NCI-H1436 treated with DMSO at 0.1 percent for 48 hours (cell line): ENCODE measurements around the gene FBXW10.
"Not testable (repeated sequence)": the region's sequence is repeated elsewhere in the genome, so short reads cannot be mapped to it uniquely, and the experiment has no call there.

Experiments
- DNase-seq: peaks from one replicate; lab custom pipeline; 2025; lab: John Stamatoyannopoulos, UW

The FBXW10 gene

GRCh38 chr17:18750242-18750641 is 6.4 kb downstream of the FBXW10 start:
- not testable (repeated sequence) for DNase-seq

- DNase-seq: not testable (repeated sequence)
These were observed 10.1 kb downstream of the FBXW10 start for GRCh38 chr17:18753829-18754409.

- DNase-seq: not testable (repeated sequence)
These were observed 12.1 kb downstream of the FBXW10 start for GRCh38 chr17:18755969-18756368.

GRCh38 chr17:18757368-18758044 is 13.7 kb downstream of the FBXW10 start:
- not testable (repeated sequence) for DNase-seq

GRCh38 chr17:18758344-18758743 is 14.5 kb downstream of the FBXW10 start:
- not testable (repeated sequence) for DNase-seq

- DNase-seq: not testable (repeated sequence)
These were observed 16.4 kb downstream of the FBXW10 start for GRCh38 chr17:18760221-18760620.

- not testable (repeated sequence) for DNase-seq
These were observed 26.7 kb downstream of the FBXW10 start for GRCh38 chr17:18770572-18770971.

GRCh38 chr17:18771066-18771465 is 27.2 kb downstream of the FBXW10 start:
- DNase-seq: not testable (repeated sequence)

- no peak for DNase-seq
These were observed 28.6 kb downstream of the FBXW10 start for GRCh38 chr17:18772471-18772870.

GRCh38 chr17:18780991-18781718 is 37.3 kb downstream of the FBXW10 start, which contains the start of gene TVP23B:
Gene TVP23B (plus strand): TSS chr17:18781183. CDS start chr17:18781294, 111 bp downstream.
- peak; percentile 90 for DNase-seq

- DNase-seq: not testable (repeated sequence)
These were observed 38.0 kb downstream of the FBXW10 start for GRCh38 chr17:18781805-18782204.

- DNase-seq: not testable (repeated sequence)
These were observed 42.1 kb downstream of the FBXW10 start for GRCh38 chr17:18785933-18786332.

GRCh38 chr17:18786890-18787289 is 43.0 kb downstream of the FBXW10 start:
- not testable (repeated sequence) for DNase-seq

GRCh38 chr17:18791402-18791801 is 47.5 kb downstream of the FBXW10 start:
- not testable (repeated sequence) for DNase-seq

- not testable (repeated sequence) for DNase-seq
These were observed 51.0 kb downstream of the FBXW10 start for GRCh38 chr17:18794841-18795240.

GRCh38 chr17:18796887-18797286 is 53.0 kb downstream of the FBXW10 start:
- not testable (repeated sequence) for DNase-seq

- not testable (repeated sequence) for DNase-seq
These were observed 59.8 kb downstream of the FBXW10 start for GRCh38 chr17:18803458-18804245.

- DNase-seq: not testable (repeated sequence)
These were observed 72.1 kb downstream of the FBXW10 start for GRCh38 chr17:18815924-18816323.

- DNase-seq: not testable (repeated sequence)
These were observed 72.9 kb downstream of the FBXW10 start for GRCh38 chr17:18816489-18817371.

- not testable (repeated sequence) for DNase-seq
These were observed 77.6 kb downstream of the FBXW10 start for GRCh38 chr17:18821430-18821829.

GRCh38 chr17:18827613-18828012 is 83.8 kb downstream of the FBXW10 start:
- DNase-seq: not testable (repeated sequence)
